Caki2 (cell line): Measurements from ENCODE around the gene PHF19. TPM values are rescaled to one million over a fixed set of nuclear protein-coding genes. Genes with fewer than 3 reads are reported as not detected.
A peak's percentile ranks its signal among the peaks of the same experiment; 100 is the strongest.

Experiments used
- DNase-seq: peaks from one replicate; pipeline ENCODE4 v3.0.0-alpha.2; 2015; ENCODE audit warnings: low read depth
- in situ Hi-C: cut with HindIII; loops from 2 replicates; pipeline ENCODE4 v1.10.0; 2016; ENCODE audit warnings: low sequenced_read_pairs, low pct_unique_long_range_greater_than_20kb, mixed read lengths
- total RNA-seq: library from RNA; depleted of rRNA; stranded (reverse); fragments of >200 nt; shearing (Covaris generic); gene quantifications from 2 replicates; pipeline ENCODE4 v1.2.3, GENCODE V29; 2014; ENCODE audit warnings: low replicate concordance

Gene PHF19
- total RNA-seq, 1 experiment from 2014 or later, result 47.7 TPM

DNA sequence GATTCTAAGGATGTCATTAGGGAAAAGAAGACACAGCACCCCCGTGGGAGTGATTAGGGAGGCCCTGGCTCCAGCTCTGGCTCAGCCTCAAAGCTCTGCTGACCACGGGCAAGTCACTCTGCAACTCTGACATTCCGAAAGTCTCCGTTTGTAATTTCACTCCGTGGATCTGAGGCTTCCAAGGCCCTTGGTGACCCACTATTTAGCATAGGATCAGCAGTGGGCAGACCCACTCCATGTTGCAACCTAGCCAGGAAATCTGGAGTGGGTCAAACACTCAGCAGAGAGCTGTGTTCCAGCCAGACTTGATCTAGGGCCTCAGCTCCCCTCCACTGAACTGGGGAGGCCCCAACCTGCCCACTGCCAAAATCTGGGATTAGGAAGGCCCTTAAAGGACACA lies 11.8 kb downstream of the PHF19 start:
- DNase-seq, result no peak
- in situ Hi-C loops, result no loop called here

DNA sequence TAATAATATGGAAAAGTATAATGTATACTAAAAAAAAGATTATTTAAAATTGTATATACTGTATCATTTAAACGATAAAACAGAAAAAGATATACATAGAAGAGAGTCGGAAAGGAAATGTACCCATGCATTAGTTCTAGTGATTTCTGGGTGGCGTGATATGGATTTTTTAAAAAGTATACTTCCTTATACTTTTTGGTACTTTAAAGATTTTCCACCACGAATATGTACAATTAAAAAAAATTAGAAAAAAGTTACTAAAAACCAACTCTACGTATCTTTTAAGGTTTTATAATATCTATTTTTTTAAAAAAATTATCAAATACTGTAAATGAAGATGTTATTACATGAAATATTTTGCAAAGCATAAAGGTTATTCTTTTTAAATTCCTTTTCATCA lies 12.3 kb downstream of the PHF19 start:
- no peak for DNase-seq
- in situ Hi-C loops, result no loop called here

DNA sequence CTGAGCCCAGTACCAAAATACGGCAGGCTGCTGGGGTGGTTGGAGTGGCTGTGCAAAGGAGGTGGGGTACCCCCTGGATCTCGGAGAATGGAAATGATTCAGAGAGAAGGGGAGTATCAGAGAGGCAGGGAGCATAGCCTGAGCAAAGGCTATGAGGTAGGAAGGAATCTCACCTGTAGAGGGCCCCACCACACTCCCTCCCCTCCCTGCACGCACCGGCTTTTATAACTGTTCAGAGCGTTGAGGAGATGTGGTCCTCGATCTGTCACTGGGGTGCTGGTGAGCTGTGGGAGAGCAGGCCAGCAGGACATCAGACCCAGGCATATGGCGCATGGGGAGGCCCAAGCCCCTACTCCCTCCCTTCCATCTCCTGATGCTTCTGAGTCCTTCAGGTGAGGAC lies 13.2 kb downstream of the PHF19 start:
- no peak for DNase-seq
- in situ Hi-C loops, result no loop called here

DNA sequence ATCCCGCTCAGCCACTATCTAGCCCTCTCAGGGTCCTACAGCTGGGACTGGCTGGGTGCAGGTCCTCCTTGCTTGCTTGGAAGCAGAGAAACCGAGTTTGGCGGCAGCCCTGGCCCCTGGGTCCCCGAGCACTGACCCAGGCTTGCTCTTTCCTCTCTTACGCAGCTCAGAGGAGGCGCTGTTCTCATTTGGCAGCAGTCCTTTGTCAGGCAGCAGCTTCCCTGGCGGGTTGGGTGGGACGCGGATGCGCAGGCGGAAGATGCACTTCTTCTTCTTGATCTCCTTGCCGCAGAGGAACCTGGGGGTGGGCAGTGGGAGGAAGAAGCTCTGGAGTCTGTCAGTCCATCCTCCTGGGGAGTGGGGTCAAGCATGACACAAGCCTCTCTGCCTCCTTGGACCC lies 14.5 kb downstream of the PHF19 start:
- no peak for DNase-seq
- in situ Hi-C loops, result no loop called here

DNA sequence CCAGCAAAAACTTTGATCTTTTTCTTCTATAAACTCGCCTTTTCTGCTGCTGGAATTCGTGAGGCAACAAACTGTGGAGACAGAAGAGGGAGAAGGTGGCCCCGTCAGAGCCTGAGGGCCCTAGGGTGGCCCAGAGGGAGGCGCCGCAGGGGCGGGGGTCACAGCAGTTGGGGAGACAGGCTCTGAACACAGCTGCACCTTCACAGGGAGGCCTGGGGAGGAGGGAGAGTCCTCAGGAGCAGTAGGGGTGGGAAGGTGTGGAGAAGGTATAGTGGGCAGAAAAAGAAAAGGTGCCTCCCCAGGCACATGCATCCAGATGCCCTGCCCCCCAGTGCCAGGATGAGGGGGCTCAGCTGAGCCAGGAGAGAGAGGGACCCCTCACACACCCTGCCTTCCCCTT lies 15.1 kb downstream of the PHF19 start:
- no peak for DNase-seq
- in situ Hi-C loops, result no loop called here

DNA sequence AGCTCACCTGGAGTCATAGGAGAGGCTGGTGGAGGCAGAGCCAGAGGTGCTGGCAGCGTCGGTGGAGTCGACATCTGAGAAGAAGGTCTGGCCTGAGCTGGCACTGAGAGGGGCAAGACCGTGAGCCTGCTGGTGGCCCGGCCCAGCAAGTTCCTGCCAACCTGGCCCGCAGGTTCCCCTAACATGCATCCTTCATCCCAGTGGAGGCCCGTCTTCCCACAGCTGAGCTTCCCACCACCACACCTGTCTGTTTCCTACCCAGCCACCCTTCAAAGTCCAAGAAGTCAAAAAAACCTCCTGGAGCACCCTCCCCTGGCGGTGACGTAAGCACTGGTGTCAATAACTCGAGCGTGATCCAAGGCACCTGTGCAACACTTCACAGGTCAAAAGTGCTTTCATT lies 16.9 kb downstream of the PHF19 start:
- in situ Hi-C loops, result no loop called here
- no peak for DNase-seq

DNA sequence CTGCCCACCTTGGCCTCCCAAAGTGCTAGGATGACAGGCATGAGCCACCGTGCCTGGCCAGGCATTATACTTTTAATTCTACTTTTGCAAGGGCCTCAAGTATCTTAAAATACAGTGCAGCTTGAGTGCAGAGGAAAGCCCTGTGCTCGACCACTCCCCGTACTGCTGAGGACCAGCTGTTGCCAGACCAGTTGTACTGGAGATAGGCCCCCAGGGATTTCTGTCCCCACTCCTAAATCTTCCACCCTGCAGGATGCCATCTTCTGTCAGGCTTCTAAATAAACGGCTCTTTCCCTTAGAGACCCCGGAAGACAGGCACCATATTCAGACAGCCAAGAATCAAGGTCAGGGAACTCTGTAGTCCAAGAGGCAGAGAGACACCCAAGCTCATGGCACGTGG lies 17.6 kb downstream of the PHF19 start:
- in situ Hi-C loops, result no loop called here
- DNase-seq, result no peak

DNA sequence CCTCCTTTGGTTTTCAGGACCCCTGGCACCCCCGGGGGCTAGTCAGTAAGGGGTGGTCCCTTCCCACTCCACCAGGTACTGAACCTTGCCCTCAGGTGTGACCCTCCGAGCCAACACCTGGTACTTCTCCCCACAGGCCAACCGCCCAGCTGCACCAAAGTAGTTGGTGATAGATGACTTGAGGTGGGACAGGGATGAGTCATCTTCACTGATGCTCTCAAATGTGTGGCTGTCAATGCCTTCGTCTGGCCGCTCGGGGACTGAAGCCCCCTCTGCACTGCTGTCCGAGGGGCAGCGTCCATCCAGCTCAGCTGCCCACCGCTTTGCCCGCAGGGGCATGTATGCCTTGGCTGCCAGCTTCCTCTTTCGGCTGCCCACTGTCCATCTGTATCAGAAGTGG lies 19.1 kb downstream of the PHF19 start:
- DNase-seq, result no peak
- in situ Hi-C loops, result no loop called here

DNA sequence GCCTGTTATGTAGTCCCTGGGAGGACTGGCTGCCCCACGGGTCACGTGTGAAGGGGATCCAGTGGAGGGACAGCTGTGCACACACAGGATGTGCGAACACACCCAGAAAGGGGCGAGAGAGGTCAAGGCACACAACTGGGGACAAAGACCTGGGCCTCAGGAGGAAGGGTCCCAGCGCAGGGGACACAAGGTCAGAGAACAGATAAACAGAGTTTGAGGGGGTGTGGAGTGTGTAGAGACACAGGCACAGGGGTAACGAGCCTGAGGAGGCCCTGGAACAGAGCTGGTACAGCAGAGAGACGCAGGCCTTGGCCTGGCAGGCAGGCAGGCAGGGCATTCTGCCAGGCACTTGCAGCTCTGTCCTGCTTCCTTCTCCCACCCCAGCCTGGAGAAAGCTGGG lies 19.5 kb downstream of the PHF19 start:
- in situ Hi-C loops, result no loop called here
- DNase-seq, result no peak

DNA sequence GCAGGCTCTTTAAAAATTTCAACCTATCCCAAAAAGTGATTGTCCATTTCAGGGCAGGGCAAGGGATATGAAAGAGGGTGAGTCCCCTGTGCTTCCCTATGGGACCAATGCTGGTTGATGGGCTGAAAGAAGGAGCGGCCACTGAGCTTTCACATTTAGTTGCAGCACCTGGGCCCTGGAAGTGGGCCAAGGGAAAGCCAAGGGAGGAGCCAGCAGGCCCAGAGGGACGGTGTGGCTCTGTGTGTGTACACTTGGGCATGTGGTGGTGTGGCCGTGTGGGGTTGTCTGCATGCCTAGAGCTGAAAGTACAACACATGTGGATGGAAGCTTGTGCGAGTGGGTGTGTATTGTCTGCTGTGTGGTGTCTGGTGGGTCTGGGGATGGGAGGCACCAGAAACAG lies 20.3 kb downstream of the PHF19 start:
- no peak for DNase-seq
- in situ Hi-C loops, result no loop called here

DNA sequence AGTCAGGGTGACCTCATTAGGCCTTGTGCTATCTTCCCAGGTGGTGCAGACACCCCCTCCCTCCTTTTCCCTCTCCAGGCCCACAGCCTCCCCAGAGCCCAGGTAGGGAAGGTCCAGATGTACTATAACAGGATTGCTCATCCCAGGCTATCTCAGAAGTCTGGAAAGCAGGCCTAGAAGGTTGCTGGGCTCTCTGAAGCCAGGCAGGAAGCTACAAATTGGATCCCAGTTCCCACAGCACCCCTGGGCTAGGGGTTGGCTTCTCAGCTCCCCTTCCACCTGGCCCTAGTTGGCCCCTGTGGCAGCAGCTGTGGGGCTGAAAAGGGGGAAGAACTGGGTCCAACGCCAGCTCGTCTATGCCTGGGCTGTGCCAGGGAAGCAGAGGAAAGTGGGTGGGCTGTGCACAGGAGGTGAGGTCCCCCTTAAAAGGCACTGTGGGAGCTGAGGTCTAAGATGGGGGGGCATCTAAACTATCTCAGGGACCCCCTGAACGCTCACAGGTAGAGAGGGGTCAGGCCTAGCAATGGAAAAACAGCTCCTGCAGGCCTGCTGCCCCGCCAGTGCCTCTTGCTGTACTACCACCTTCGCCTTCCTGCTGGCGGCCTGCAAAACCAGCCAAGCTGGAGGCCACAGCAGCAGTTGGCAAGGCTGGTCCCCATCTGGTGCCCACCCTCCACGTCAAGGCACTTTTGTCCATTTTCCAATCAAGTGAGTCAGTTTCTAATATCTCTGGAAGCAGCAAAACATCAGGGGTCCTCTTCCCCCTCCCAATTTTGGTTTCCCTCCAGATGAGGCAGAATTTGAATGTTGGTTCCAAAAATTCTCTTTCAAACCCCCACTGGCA lies 20.9 kb downstream of the PHF19 start:
- in situ Hi-C loops, result no loop called here
- no peak for DNase-seq

DNA sequence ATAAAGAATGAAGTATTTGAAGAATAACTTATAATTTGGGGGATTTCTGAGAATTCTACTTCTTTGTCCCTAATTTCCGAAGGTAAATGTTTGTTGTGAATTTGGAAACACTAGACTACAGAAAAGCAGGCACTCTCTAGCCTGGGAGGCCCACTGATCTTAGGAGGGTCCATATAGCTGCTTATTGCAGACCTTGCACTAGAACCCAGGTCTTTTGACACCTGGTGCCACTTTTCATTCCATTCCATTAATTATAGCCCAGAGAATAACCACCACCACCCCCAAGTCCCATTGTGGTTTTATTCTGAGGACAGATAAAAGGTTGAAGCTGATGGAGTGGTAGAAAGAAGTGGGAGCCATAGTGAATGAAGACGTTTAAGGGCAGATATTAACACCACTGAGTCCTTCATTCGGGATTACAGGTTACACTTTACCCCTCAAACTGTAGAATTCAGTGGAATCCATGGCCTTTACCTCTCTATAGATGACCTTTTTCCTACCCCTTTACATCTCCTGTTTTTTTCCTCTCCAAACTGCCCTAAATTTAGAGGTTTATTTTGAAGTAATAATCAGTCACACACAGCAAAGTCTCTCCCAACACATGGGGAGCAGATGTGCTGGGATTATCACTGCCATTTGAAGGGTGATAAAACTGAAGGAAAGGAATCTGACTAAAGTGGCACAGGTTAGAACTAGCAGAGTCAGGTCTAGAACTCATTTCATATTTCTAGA lies 22.2 kb downstream of the PHF19 start:
- in situ Hi-C loops, result no loop called here
- DNase-seq, result no peak

DNA sequence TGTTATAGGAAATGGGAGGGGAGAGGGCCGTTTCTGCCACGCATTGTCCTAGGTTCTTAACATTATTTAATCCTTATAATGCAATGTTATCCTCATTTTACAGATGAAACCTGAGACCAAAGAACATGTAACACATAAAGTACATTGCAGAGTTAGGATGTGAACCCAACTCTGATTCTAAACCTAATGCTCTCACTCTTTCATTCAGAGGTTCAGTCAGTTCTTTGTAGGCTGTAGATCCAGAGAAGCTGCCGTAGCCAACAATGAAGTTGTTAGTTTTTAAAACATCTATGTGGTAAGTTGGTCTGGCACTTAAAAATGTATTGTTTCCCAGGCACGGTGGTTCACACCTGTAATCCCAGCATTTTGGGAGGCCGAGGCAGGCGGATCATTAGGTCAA lies 23.8 kb downstream of the PHF19 start:
- in situ Hi-C loops, result no loop called here
- DNase-seq, result no peak

DNA sequence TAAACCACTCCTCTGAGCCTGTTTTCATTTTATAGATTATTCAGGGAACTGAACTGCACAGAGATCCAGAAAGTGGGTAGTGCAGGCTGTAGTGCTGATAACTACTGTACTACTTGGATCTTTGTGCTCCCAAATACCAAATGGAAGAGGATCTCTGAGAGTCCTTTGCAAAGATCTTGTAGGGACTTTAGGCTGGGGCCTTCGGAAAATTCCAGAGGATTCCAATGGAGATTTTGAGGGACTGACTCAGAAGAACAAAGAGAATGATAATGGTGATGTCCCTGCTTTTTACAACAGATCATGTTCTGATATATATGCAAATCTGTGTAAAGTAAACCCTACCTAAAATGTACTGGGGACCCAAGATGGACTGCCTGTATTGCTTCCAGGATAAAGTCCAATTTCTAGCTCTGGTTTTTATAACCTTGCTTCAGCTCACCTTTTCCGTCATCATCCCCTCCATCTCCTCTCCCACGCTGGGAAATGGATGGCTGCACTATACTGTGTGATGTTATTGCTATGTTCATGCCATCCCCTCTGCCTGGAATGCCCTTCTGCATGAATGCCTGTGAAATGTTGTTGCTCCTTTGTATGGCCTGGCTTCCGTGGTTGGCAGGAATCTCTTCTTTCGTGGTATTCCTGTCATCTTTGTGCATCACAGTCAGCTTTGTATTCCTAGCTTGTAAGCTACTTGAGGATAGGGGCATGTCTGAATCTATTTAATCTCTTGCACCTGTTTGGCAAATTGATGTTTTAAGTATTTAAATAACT lies 24.6 kb downstream of the PHF19 start:
- in situ Hi-C loops, result no loop called here
- peak; percentile 21 for DNase-seq

DNA sequence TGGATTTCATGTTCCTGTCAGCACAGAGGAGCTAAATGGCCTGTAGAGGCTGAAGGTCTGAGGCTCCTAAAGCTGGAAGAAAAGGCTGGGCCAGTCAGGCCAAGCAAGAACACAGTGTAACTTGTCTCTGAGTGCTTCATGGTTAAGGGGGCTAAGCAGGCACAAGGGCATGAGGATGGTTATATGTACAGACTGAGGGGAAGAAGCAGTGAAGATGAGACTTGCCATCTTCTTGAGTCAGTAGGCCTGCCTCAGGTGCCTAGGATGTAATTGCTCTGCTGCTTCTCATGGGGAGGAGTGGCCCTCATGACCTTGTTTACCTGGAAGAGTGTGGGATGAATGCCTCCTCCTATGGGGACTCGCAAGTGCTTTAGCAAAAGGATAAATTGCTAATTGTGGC lies 25.5 kb downstream of the PHF19 start:
- in situ Hi-C loops, result no loop called here

DNA sequence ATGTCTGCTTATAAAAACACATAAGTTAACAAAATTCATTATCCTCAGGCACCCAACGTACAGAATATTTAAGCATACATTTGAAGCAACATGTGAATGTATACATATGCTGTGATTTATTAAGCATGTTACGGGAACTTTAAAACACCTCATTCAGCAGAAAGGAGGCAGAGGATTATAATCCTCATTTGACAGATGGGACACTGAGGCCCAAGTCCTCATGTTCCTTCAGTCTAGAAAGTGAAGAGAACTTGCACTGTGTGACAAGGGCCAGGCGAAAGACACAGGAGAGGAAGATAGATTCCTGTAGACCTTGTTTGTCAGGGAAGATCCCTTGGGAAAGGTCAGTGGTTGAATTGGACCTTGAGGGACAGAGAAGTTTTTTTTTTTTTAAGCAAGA lies 26.7 kb downstream of the PHF19 start:
- no peak for DNase-seq
- in situ Hi-C loops, result no loop called here

More for the DNA sequence above, 25.5 kb downstream of the PHF19 start:
- DNase-seq, result no peak

DNA sequence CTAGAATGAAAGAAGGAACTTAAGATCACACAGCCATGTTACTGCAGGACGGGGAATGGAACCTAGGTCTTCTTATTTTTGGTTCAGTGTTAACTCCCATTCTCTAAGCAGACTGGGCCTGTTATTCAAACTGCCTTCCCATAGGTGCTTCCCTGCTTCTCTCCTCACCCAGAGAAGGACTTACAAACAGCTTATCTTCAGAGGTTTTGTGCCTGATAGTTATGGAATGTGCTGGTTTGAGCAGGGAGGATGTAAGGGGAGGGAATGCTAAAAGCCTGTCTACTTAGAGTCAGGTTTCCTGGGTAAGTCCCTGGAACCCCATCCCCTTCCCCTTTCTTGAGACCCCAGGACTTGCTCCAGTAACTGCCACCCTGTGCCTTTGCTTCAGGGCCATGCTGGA lies 30.1 kb downstream of the PHF19 start:
- in situ Hi-C loops, result no loop called here
- DNase-seq, result no peak

DNA sequence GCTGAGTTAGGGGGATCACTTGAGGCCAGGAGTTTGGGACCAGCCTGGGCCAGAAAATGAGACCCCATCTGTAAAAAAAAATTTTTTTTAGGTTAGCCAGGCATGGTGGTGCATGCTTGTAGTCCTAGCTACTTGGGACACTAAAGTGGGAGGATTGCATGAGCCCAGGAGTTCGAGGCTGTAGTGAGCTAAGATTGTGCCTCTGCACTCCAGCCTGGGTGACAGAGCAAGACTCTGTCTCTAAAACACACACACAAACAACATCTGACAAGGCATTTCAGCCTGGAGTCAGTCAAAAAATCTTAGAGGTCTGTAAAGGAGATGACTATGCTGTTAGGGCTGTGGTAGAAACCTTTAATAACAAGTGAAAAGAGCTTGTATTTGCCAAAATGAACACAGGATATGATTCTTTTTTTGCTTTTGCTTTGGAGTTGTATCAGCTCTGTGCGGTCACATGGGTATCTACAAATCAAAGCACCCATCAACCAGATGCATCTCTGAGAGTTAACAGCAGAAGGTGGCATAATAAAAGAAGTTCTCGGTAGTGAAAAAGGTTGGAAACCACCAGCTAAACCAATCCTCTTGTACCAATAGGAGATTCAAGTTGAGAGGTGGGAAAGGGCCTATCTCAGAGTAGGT lies 30.6 kb downstream of the PHF19 start:
- in situ Hi-C loops, result no loop called here

DNA sequence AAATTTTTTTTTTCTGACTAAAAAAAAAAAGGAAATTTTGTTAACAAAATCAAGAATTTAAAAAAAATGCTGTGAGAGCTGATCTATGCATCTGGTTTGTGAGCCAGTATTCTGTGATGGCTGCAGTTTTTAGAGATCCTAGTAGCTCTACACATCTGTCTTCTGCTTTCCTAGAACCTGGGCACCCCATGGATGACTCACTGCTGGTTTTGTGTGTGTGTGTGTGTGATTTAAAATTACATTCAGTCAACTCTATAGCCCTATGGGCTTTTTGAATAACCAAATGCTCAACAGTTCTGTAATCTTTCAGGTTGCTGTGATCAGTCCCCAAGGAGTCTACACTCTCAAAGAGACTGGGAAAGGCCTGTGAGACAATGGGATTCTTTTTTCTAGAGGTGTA lies 31.7 kb downstream of the PHF19 start:
- no peak for DNase-seq
- in situ Hi-C loops, result no loop called here

More for the DNA sequence above, 30.6 kb downstream of the PHF19 start:
- no peak for DNase-seq
